SH-SY5Y (cell line): Measurements from ENCODE around the gene SPECC1L.

ENCODE experiments used
- GATA2 ChIP-seq: IDR thresholded peaks from 2 replicates; pipeline ENCODE4 v1.6.1; 2011; ENCODE audit warnings: mild to moderate bottlenecking, low read depth, low read length
- GATA3 ChIP-seq: IDR thresholded peaks from 2 replicates; pipeline ENCODE4 v1.6.1; 2011; ENCODE audit warnings: low read depth, mild to moderate bottlenecking, low read length, moderate library complexity

- TF ChIP-seq GATA2: no peak
- no peak for TF ChIP-seq GATA3
Observed at GRCh38 chr22:24376002-24376401, 105.4 kb downstream of the SPECC1L start.
